ENCODE measurements around the gene RCN1. TPM values are rescaled to one million over a fixed set of nuclear protein-coding genes. Genes with fewer than 3 reads are reported as not detected.

The RCN1 gene
- total RNA-seq, 1 donor = 317 TPM

- no peak for TF ChIP-seq CTCF (IDR thresholded peaks at IDR 0.05; ENCODE audit: insufficient read depth, low read length)
- H3K4me3 ChIP-seq (ENCODE audit: low read depth, low read length) = peak overlapping the region; percentile 47
- peak; percentile 98 for DNase-seq (ENCODE audit: low read depth)
Measured at GRCh38 chr11:32088117-32088941, 2.5 kb upstream of the RCN1 start.

DNA sequence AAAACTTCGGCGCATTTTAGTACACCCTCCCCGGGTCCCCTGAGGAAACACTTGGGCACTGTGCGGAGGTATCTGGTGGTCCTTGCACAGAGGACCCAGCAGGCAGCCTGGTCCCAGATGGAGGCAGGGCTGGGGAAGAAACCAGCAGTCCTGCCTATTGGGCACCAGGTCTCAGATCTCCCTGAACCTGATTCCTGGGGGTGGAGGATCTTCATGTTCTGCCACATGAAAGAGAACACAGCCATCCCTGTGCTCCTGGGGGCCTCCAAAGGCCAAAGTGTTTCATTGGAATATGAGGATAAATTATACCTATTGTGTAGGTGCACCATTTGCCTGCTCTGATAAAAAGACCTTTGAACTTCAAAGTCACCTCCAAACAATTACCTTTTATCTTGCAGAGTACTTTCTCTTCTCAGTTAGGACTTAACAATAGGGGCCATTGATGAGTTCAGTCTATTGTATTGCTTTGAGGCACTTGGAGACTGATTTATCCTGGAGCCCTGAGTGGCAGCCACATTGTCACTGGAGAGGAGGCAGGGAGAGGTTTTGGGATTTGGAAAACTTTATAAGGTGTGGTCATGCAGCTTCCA is 1.8 kb downstream of the RCN1 start:
- no peak for TF ChIP-seq CTCF (IDR thresholded peaks at IDR 0.05; ENCODE audit: insufficient read depth, low read length)
- no peak for DNase-seq (ENCODE audit: low read depth)
- peak overlapping the region; percentile 81 for H3K4me3 ChIP-seq (ENCODE audit: low read depth, low read length)

- peak; percentile 34 for DNase-seq (ENCODE audit: low read depth)
- H3K4me3 ChIP-seq (ENCODE audit: low read depth, low read length) = no peak overlapping the region
- no peak for TF ChIP-seq CTCF (IDR thresholded peaks at IDR 0.05; ENCODE audit: insufficient read depth, low read length)
Measured at GRCh38 chr11:32094923-32095322, 4.0 kb downstream of the RCN1 start.

- no peak for DNase-seq (ENCODE audit: low read depth)
- TF ChIP-seq CTCF (IDR thresholded peaks at IDR 0.05; ENCODE audit: insufficient read depth, low read length) = no peak
- no peak overlapping the region for H3K4me3 ChIP-seq (ENCODE audit: low read depth, low read length)
Measured at GRCh38 chr11:32098142-32098903, 7.4 kb downstream of the RCN1 start.

DNA sequence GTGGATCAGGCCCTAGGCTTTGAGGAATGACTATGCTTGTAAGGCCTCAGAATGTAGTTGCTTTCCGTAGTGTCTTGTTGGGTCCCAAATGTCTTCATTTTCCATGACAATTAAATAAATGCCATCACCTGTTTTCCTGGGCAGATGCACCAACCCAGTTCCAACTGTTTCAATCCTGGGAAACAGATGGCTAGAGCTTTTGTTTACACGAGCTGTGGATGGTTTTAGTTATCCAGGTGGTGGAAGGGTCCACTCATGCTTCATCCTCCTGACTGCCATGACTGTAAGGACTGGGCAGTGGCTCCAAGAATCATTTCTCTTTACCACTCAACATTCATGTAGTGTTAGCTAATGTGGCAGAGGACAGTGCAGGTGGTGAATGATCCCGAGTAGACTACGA is 8.6 kb downstream of the RCN1 start:
- no peak for DNase-seq (ENCODE audit: low read depth)
- no peak for TF ChIP-seq CTCF (IDR thresholded peaks at IDR 0.05; ENCODE audit: insufficient read depth, low read length)
- no peak overlapping the region for H3K4me3 ChIP-seq (ENCODE audit: low read depth, low read length)

DNA sequence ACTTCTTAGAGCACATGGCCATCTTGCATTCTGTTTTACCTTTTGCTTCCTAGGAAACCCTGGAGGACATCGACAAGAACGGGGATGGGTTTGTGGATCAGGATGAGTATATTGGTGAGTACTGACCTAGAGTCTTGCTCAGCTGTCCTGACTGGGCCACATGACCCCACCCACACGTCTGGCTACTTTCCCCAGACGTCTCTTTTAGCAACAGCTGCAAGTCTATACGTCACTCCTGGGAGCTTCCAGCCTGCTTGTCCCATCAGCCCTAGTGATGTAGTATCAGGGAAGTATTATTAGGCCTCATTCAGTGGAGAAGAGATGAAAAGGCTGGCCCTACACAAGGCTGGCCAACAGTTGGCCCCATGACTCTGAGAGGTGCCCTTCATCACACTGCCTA is 9.6 kb downstream of the RCN1 start:
- TF ChIP-seq CTCF (IDR thresholded peaks at IDR 0.05; ENCODE audit: insufficient read depth, low read length) = no peak
- no peak for DNase-seq (ENCODE audit: low read depth)
- no peak overlapping the region for H3K4me3 ChIP-seq (ENCODE audit: low read depth, low read length)

All from fibroblast of the aortic adventitia (primary cell).